ENCODE data around the gene CDON.

CDON gene

GRCh38 chr11:126062679-126063506, at the start of gene CDON:
TSS of gene CDON (minus strand) at chr11:126062866. CDS start at chr11:126023476, 39,390 bp downstream.
- peak within 1 kb of the TSS; percentile 95 for H3K27ac ChIP-seq (ENCODE audit: low read depth, low read length)
- peak within 1 kb of the TSS; percentile 76 for H3K9ac ChIP-seq (ENCODE audit: low read length)
- no peaks in the 10 kb centered on the region for H3K36me3 ChIP-seq (ENCODE audit: control insufficient read depth, insufficient read depth, low read length)
- no peaks in the 10 kb centered on the region for H3K27me3 ChIP-seq (ENCODE audit: control insufficient read depth, insufficient read depth, low read length)
- H3K4me3 ChIP-seq (ENCODE audit: low read length): peak within 1 kb of the TSS; percentile 94
- peaks cover 12% of the 10 kb centered on the region for H3K4me1 ChIP-seq (ENCODE audit: control insufficient read depth, insufficient read depth, low read length)

- H3K27ac ChIP-seq (ENCODE audit: low read depth, low read length): peak overlapping the region; percentile 65
- peaks cover 52% of the 10 kb centered on the region for H3K4me1 ChIP-seq (ENCODE audit: control insufficient read depth, insufficient read depth, low read length)
- H3K27me3 ChIP-seq (ENCODE audit: control insufficient read depth, insufficient read depth, low read length): no peaks in the 10 kb centered on the region
- no peak overlapping the region for H3K9ac ChIP-seq (ENCODE audit: low read length)
- no peaks in the 10 kb centered on the region for H3K36me3 ChIP-seq (ENCODE audit: control insufficient read depth, insufficient read depth, low read length)
- H3K4me3 ChIP-seq (ENCODE audit: low read length): no peak overlapping the region
Measured at GRCh38 chr11:126111458-126112116, 48.9 kb upstream of the CDON start.

- Histone ChIP-seq H3K27ac (ENCODE audit: low read depth, low read length) (no peak overlapping the region), H3K4me3 (ENCODE audit: low read length) (no peak overlapping the region), H3K4me1 (ENCODE audit: control insufficient read depth, insufficient read depth, low read length) (peaks cover 38% of the 10 kb centered on the region), H3K27me3 (ENCODE audit: control insufficient read depth, insufficient read depth, low read length) (no peaks in the 10 kb centered on the region), H3K36me3 (ENCODE audit: control insufficient read depth, insufficient read depth, low read length) (no peaks in the 10 kb centered on the region), H3K9ac (ENCODE audit: low read length) (no peak overlapping the region)
Measured at GRCh38 chr11:126109941-126110731, 47.5 kb upstream of the CDON start.

- Histone ChIP-seq H3K27ac (ENCODE audit: low read depth, low read length) (no peak overlapping the region), H3K9ac (ENCODE audit: low read length) (no peak overlapping the region), H3K27me3 (ENCODE audit: control insufficient read depth, insufficient read depth, low read length) (no peaks in the 10 kb centered on the region), H3K36me3 (ENCODE audit: control insufficient read depth, insufficient read depth, low read length) (no peaks in the 10 kb centered on the region), H3K4me3 (ENCODE audit: low read length) (no peak overlapping the region), H3K4me1 (ENCODE audit: control insufficient read depth, insufficient read depth, low read length) (peaks cover 19% of the 10 kb centered on the region)
Measured at GRCh38 chr11:126106594-126107328, 44.1 kb upstream of the CDON start.

GRCh38 chr11:126105748-126106080, 43.0 kb upstream of the CDON start:
- Histone ChIP-seq H3K4me1 (ENCODE audit: control insufficient read depth, insufficient read depth, low read length) (peaks cover 14% of the 10 kb centered on the region), H3K27me3 (ENCODE audit: control insufficient read depth, insufficient read depth, low read length) (no peaks in the 10 kb centered on the region), H3K4me3 (ENCODE audit: low read length) (no peak overlapping the region), H3K9ac (ENCODE audit: low read length) (no peak overlapping the region), H3K36me3 (ENCODE audit: control insufficient read depth, insufficient read depth, low read length) (no peaks in the 10 kb centered on the region), H3K27ac (ENCODE audit: low read depth, low read length) (no peak overlapping the region)

GRCh38 chr11:126105022-126105747, 42.5 kb upstream of the CDON start:
- Histone ChIP-seq H3K27me3 (ENCODE audit: control insufficient read depth, insufficient read depth, low read length) (no peaks in the 10 kb centered on the region), H3K4me3 (ENCODE audit: low read length) (no peak overlapping the region), H3K36me3 (ENCODE audit: control insufficient read depth, insufficient read depth, low read length) (no peaks in the 10 kb centered on the region), H3K9ac (ENCODE audit: low read length) (no peak overlapping the region), H3K27ac (ENCODE audit: low read depth, low read length) (no peak overlapping the region), H3K4me1 (ENCODE audit: control insufficient read depth, insufficient read depth, low read length) (peaks cover 10% of the 10 kb centered on the region)

GRCh38 chr11:126104420-126104819, 41.8 kb upstream of the CDON start:
- no peaks in the 10 kb centered on the region for H3K27me3 ChIP-seq (ENCODE audit: control insufficient read depth, insufficient read depth, low read length)
- no peak overlapping the region for H3K9ac ChIP-seq (ENCODE audit: low read length)
- no peak overlapping the region for H3K4me3 ChIP-seq (ENCODE audit: low read length)
- H3K4me1 ChIP-seq (ENCODE audit: control insufficient read depth, insufficient read depth, low read length): peaks cover 9% of the 10 kb centered on the region
- H3K27ac ChIP-seq (ENCODE audit: low read depth, low read length): no peak overlapping the region
- H3K36me3 ChIP-seq (ENCODE audit: control insufficient read depth, insufficient read depth, low read length): no peaks in the 10 kb centered on the region

GRCh38 chr11:126103150-126103549, 40.5 kb upstream of the CDON start:
- peaks cover 9% of the 10 kb centered on the region for H3K4me1 ChIP-seq (ENCODE audit: control insufficient read depth, insufficient read depth, low read length)
- peak overlapping the region; percentile 55 for H3K27ac ChIP-seq (ENCODE audit: low read depth, low read length)
- H3K27me3 ChIP-seq (ENCODE audit: control insufficient read depth, insufficient read depth, low read length): no peaks in the 10 kb centered on the region
- H3K36me3 ChIP-seq (ENCODE audit: control insufficient read depth, insufficient read depth, low read length): no peaks in the 10 kb centered on the region
- H3K9ac ChIP-seq (ENCODE audit: low read length): no peak overlapping the region
- no peak overlapping the region for H3K4me3 ChIP-seq (ENCODE audit: low read length)

- Histone ChIP-seq H3K9ac (ENCODE audit: low read length) (no peak overlapping the region), H3K36me3 (ENCODE audit: control insufficient read depth, insufficient read depth, low read length) (no peaks in the 10 kb centered on the region), H3K27ac (ENCODE audit: low read depth, low read length) (peak overlapping the region; percentile 55), H3K4me3 (ENCODE audit: low read length) (no peak overlapping the region), H3K4me1 (ENCODE audit: control insufficient read depth, insufficient read depth, low read length) (peaks cover 9% of the 10 kb centered on the region), H3K27me3 (ENCODE audit: control insufficient read depth, insufficient read depth, low read length) (no peaks in the 10 kb centered on the region)
Measured at GRCh38 chr11:126102436-126102981, 39.8 kb upstream of the CDON start.

GRCh38 chr11:126101930-126102283, 39.2 kb upstream of the CDON start:
- Histone ChIP-seq H3K9ac (ENCODE audit: low read length) (no peak overlapping the region), H3K4me3 (ENCODE audit: low read length) (no peak overlapping the region), H3K27me3 (ENCODE audit: control insufficient read depth, insufficient read depth, low read length) (no peaks in the 10 kb centered on the region), H3K36me3 (ENCODE audit: control insufficient read depth, insufficient read depth, low read length) (no peaks in the 10 kb centered on the region), H3K27ac (ENCODE audit: low read depth, low read length) (no peak overlapping the region), H3K4me1 (ENCODE audit: control insufficient read depth, insufficient read depth, low read length) (peaks cover 9% of the 10 kb centered on the region)

- no peak overlapping the region for H3K27ac ChIP-seq (ENCODE audit: low read depth, low read length)
- no peak overlapping the region for H3K9ac ChIP-seq (ENCODE audit: low read length)
Measured at GRCh38 chr11:126101251-126101929, 38.7 kb upstream of the CDON start.

More at GRCh38 chr11:126101251-126101929, 38.7 kb upstream of the CDON start:
- Histone ChIP-seq H3K4me3 (ENCODE audit: low read length) (no peak overlapping the region), H3K4me1 (ENCODE audit: control insufficient read depth, insufficient read depth, low read length) (peaks cover 9% of the 10 kb centered on the region), H3K36me3 (ENCODE audit: control insufficient read depth, insufficient read depth, low read length) (no peaks in the 10 kb centered on the region), H3K27me3 (ENCODE audit: control insufficient read depth, insufficient read depth, low read length) (no peaks in the 10 kb centered on the region)

Data from rectal smooth muscle tissue (tissue), 1 donor.